Activated T-cell treated with anti-CD3 and anti-CD28 coated beads, Interleukin-2, amount 50 U/mL, for 24 hours (primary cell): Measurements from ENCODE around the gene LPCAT3.

Experiments used
- DNase-seq: peaks from one replicate; pipeline ENCODE4 v3.0.0-alpha.2; 2020
- H3K27ac Mint-ChIP-seq: 2 replicates; pipeline ENCODE4 v1.8.0; 2020; ENCODE audit warnings: mild to moderate bottlenecking, mixed read lengths
- H3K27me3 Mint-ChIP-seq: 2 replicates; pipeline ENCODE4 v1.8.0; 2020; ENCODE audit warnings: mixed read lengths
- H3K36me3 Mint-ChIP-seq: 2 replicates; pipeline ENCODE4 v1.8.0; 2020; ENCODE audit warnings: low read depth, mixed read lengths
- H3K4me1 Mint-ChIP-seq: 2 replicates; pipeline ENCODE4 v1.8.0; 2020; ENCODE audit warnings: low read depth, mixed read lengths
- H3K4me3 Mint-ChIP-seq: 2 replicates; pipeline ENCODE4 v1.8.0; 2020; ENCODE audit warnings: mild to moderate bottlenecking, moderate library complexity, mixed read lengths
- H3K9me3 Mint-ChIP-seq: 2 replicates; pipeline ENCODE4 v1.8.0; 2020; ENCODE audit warnings: mixed read lengths

LPCAT3 gene

DNA sequence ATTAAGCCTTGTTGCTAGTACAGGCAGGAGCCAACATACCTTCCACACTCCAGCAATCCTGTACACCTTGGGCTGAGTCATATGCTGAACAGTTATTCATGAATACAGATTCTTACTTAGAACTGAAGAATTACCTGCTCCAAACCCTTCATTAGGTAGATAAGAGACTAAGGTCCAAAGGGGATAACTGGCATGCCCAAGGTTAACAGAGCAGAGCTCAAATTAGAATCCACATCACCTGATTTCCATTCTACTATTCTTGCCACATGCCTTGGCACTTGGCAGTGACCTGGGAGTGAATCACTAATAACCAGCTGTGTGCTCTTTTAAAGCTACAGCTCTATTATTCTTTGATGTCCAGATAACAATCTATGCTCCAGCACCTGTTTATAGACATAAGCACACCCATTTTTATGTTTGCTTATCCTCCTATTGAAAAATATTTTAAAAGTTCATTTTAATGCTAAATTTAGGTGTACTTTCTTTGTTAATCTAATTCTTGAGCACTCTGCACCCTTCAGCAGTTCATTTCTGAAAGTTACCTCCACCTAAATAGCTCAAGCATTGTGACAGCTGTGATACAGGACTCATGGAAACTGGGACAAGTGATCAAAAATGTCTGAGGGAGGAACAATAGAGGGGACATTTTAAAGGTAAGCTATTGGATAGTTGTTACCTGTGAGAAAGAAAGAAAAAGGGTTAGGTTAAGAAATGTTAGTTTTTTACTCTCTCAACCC is 19.4 kb downstream of the LPCAT3 start:
- Mint-ChIP-seq H3K9me3 (no peaks in the 10 kb centered on the region), H3K27me3 (no peaks in the 10 kb centered on the region), H3K36me3 (peaks cover 74% of the 10 kb centered on the region), H3K4me1 (peaks cover 2% of the 10 kb centered on the region), H3K4me3 (no peak overlapping the region), H3K27ac (no peak overlapping the region)
- no peak for DNase-seq

GRCh38 chr12:6996040-6996441 is 22.2 kb downstream of the LPCAT3 start:
- peaks cover 79% of the 10 kb centered on the region for H3K36me3 Mint-ChIP-seq
- H3K4me3 Mint-ChIP-seq, result no peak overlapping the region
- peaks cover 2% of the 10 kb centered on the region for H3K4me1 Mint-ChIP-seq
- no peaks in the 10 kb centered on the region for H3K27me3 Mint-ChIP-seq
- DNase-seq, result no peak
- H3K27ac Mint-ChIP-seq, result no peak overlapping the region
- H3K9me3 Mint-ChIP-seq, result no peaks in the 10 kb centered on the region

DNA sequence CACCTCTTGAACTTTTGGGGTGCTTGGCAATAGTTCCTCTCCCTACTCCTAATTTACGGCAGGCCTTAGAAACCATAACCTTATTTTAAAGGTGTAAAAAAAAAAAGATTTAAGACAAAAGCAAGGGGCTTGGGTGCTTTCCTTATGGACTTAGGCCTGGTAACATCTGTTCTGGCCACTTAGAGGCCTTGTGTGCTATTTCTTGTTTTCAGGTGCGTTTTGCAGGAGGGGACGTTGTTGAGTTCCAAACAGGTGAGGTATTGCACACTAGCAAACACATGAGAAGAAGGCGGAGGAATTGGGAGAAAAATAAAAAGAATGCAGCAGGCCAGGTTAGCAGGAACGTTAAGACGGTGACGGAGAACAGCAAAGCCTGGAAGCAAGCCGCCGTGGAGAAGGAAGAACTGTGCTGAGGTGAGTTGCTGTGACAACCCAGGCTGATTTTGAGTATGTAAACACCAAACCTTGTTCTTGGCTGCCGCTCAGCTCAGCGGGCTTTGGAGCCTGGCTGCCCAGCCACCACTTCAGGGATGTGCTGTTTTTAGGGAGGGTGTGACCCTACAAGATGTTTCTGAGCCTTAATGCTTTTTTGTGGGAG is 30.2 kb downstream of the LPCAT3 start:
- H3K4me3 Mint-ChIP-seq, result no peak overlapping the region
- H3K27ac Mint-ChIP-seq, result peak overlapping the region; percentile 12
- no peak for DNase-seq
- H3K4me1 Mint-ChIP-seq, result no peaks in the 10 kb centered on the region
- H3K36me3 Mint-ChIP-seq, result peaks cover 77% of the 10 kb centered on the region
- H3K27me3 Mint-ChIP-seq, result no peaks in the 10 kb centered on the region
- H3K9me3 Mint-ChIP-seq, result no peaks in the 10 kb centered on the region

GRCh38 chr12:6982532-6982931 is 35.7 kb downstream of the LPCAT3 start:
- peaks cover 95% of the 10 kb centered on the region for H3K36me3 Mint-ChIP-seq
- no peak overlapping the region for H3K27ac Mint-ChIP-seq
- H3K4me1 Mint-ChIP-seq, result no peaks in the 10 kb centered on the region
- H3K9me3 Mint-ChIP-seq, result no peaks in the 10 kb centered on the region
- no peak overlapping the region for H3K4me3 Mint-ChIP-seq
- no peak for DNase-seq
- no peaks in the 10 kb centered on the region for H3K27me3 Mint-ChIP-seq

DNA sequence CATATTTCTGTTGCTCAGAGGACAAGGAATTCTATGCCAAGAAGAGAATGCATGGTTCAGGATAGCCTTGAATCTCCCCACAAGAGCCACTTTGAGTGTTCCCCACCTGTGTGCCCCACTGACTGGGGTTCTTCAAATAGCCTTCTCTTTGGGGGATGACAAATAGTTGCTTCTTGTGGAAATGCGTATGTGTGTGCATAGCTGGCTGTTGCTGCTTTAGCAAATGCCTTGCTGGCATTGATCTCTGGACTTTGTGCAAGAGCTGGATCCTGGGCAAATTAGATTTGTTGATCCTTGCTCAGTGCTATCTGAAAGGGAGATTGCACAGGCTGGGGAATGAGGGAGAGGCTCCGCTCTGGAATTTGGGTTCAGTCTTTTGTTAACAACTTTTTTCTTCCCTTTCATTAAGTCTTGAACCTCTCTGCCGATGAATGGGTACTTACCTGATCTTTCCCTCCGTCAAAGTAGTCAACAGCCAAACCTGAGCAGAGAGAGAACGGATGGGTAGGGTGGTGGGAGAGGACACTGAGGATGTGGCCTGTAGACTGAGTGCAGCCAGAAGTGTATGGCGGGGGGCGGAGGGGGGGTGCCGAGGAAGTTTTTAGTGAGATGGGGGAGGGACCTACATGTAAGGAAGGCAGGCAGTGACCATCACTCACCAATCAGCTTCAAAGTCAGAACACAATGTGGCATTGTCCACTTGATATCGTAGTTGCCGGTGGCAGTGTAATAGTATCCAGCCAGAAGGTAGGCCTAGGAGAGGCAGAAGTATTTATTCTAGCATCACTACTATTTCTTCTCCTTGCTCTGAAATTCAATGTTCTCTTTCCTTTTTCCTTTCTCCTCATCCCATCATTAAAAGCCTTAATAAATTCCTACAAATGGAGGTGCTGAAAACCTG is 36.9 kb downstream of the LPCAT3 start:
- Mint-ChIP-seq H3K9me3 (no peaks in the 10 kb centered on the region), H3K27ac (peak overlapping the region; percentile 64), H3K4me1 (no peaks in the 10 kb centered on the region), H3K4me3 (no peak overlapping the region), H3K27me3 (no peaks in the 10 kb centered on the region), H3K36me3 (peaks cover 99% of the 10 kb centered on the region)
- DNase-seq, result no peak

DNA sequence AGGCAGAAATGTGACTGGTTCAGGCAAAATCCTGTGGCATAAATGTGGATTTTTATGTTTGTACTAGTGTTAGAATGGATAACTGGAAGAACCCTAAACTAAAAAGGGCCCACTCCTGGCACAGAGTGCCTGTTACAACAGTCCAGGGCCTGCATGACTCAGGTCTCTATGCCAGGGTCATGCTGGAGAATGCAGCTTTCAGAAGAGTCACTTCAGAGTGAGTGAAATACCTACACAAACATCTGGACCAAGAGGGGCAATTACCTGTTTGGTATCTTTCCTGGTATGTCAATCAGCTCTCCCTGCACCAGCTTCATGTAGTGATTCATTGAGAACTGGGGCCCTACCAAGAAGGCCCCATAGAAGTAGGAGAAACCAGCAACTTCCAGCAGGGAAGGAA is 37.5 kb downstream of the LPCAT3 start:
- peaks cover 5% of the 10 kb centered on the region for H3K4me1 Mint-ChIP-seq
- no peak overlapping the region for H3K4me3 Mint-ChIP-seq
- H3K36me3 Mint-ChIP-seq, result peaks cover 99% of the 10 kb centered on the region
- peak overlapping the region; percentile 64 for H3K27ac Mint-ChIP-seq
- H3K9me3 Mint-ChIP-seq, result no peaks in the 10 kb centered on the region
- no peak for DNase-seq
- no peaks in the 10 kb centered on the region for H3K27me3 Mint-ChIP-seq

DNA sequence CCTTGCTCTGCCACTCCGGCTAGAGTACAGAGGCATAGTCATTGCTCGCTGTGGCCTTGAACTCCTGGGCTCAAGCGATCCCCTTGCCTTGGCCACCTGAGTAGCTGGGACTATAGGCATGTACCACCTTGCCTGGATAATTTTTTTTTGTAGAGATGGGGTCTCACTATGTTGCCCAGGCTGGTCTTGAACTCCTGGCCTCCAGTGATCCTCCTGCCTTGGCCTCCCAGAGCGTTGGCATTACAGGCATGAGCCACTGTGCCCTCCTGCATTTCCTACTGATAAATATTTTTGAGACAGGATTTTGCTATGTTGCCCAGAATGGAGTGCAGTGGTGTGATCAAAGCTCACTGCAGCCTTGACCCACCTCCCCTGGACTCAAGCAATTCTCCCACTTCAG is 38.2 kb downstream of the LPCAT3 start:
- Mint-ChIP-seq H3K27me3 (no peaks in the 10 kb centered on the region), H3K36me3 (peaks cover 100% of the 10 kb centered on the region), H3K4me3 (no peak overlapping the region), H3K27ac (peak overlapping the region; percentile 37), H3K4me1 (peaks cover 11% of the 10 kb centered on the region), H3K9me3 (no peaks in the 10 kb centered on the region)
- DNase-seq, result no peak

GRCh38 chr12:6979453-6979852 is 38.8 kb downstream of the LPCAT3 start:
- peak overlapping the region; percentile 80 for H3K27ac Mint-ChIP-seq

DNA sequence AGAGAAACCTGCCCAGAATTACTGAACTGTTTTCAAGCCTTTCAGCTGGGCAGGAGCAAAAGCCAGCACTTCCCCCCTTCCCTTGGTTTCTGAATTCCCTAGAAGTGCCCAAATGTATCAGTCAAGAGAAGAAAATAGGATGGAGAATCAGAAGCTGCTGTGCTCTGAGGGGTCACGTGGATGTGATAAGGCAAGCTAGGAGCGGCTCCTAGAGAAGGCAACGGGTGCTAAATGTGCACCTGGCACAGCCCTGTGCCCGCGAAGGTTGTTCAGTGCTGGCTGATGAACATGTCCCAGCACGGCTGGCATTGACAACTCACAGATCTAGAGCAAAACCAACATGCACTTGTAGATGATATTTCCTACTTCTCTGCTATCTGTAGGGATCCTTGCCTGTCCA is 39.3 kb downstream of the LPCAT3 start:
- Mint-ChIP-seq H3K9me3 (no peaks in the 10 kb centered on the region), H3K27me3 (no peaks in the 10 kb centered on the region), H3K36me3 (peaks cover 100% of the 10 kb centered on the region)

More at GRCh38 chr12:6979453-6979852, 38.8 kb downstream of the LPCAT3 start:
- H3K4me1 Mint-ChIP-seq, result peaks cover 15% of the 10 kb centered on the region
- no peak overlapping the region for H3K4me3 Mint-ChIP-seq
- no peaks in the 10 kb centered on the region for H3K27me3 Mint-ChIP-seq
- no peaks in the 10 kb centered on the region for H3K9me3 Mint-ChIP-seq
- H3K36me3 Mint-ChIP-seq, result peaks cover 100% of the 10 kb centered on the region
- DNase-seq, result no peak

DNA sequence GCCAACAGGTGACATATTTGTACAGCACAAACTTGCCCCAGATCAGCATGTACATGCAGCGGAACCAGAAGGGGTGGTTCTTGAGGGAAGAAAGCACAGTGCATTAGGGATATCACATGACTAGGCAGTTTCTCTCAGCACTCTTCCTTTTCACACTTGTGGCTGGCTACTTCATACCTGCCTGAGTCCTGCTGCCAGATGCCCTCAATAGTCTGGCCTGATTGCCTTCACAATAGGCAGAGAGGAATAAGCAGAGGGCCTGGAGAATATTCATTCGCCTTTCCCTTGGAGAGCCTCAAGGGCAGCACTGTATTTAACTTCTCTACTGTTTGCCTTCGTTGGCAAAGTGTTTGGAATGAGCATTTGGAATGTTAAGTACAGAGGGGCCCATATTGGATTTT is 39.7 kb downstream of the LPCAT3 start:
- Mint-ChIP-seq H3K27ac (peak overlapping the region; percentile 80), H3K9me3 (no peaks in the 10 kb centered on the region), H3K36me3 (peaks cover 100% of the 10 kb centered on the region), H3K4me3 (no peak overlapping the region), H3K27me3 (no peaks in the 10 kb centered on the region), H3K4me1 (peaks cover 24% of the 10 kb centered on the region)
- no peak for DNase-seq

More for the DNA sequence above, 39.3 kb downstream of the LPCAT3 start:
- DNase-seq, result no peak
- Mint-ChIP-seq H3K4me1 (peaks cover 20% of the 10 kb centered on the region), H3K27ac (peak overlapping the region; percentile 80), H3K4me3 (no peak overlapping the region)

- H3K9me3 Mint-ChIP-seq, result no peaks in the 10 kb centered on the region
- peak overlapping the region; percentile 80 for H3K27ac Mint-ChIP-seq
- peaks cover 27% of the 10 kb centered on the region for H3K4me1 Mint-ChIP-seq
- no peak overlapping the region for H3K4me3 Mint-ChIP-seq
- peaks cover 100% of the 10 kb centered on the region for H3K36me3 Mint-ChIP-seq
- no peaks in the 10 kb centered on the region for H3K27me3 Mint-ChIP-seq
- DNase-seq, result no peak
Observed at GRCh38 chr12:6978188-6978587, 40.1 kb downstream of the LPCAT3 start.

DNA sequence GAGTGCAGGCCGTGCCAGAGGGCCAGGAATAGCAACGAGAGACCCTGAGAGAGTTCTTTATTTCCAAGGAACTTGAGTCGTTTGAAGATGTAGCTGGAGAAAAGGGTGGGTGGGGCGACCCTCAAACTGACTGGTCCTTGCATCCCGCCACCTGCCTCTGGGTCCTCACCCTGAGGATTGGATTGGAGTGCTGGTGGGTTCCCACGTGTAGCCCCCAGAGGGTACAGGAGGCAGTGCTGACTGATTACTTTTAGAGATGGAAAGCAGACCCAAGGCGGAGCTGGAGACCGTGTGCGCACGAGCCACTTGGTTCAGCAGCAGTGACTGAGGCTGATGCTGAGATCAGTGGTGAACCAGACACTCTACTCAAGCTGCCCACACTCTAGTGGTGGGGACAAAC is 40.6 kb downstream of the LPCAT3 start:
- DNase-seq, result no peak
- Mint-ChIP-seq H3K36me3 (peaks cover 100% of the 10 kb centered on the region), H3K4me1 (peaks cover 31% of the 10 kb centered on the region), H3K9me3 (no peaks in the 10 kb centered on the region), H3K27ac (peak overlapping the region; percentile 80), H3K4me3 (no peak overlapping the region), H3K27me3 (no peaks in the 10 kb centered on the region)

DNA sequence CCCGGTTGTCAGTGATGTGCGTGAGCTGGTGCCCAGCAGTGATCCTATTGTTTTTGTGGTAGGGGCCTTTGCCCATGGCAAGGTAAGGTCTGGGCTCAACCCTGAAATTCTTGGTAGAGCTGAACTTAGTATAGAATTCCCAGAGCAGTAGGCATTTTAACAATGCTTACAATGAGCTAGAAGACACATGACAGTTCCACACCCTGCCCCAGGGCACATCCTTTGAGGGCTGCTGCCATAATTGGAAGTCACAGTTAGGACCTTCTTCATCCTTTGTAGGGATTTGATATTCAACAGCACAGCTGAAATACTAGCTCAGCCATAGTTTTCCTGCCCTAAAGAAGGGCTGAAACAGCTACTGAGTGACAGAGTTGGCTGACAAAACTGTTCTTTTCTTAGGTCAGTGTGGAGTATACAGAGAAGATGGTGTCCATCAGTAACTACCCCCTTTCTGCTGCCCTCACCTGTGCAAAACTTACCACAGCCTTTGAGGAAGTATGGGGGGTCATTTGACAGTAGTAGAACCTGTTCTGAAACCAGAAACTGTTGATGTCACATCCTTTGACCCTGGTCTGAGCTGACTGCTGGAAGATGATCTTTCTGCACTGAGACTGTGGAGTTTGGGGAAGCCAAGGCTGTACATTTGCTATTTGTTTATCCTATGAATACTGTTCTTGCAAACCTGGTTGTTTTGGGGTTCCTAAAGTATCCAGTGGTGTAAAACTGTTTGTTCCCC is 42.8 kb downstream of the LPCAT3 start:
- H3K9me3 Mint-ChIP-seq, result no peaks in the 10 kb centered on the region
- peak overlapping the region; percentile 100 for H3K27ac Mint-ChIP-seq
- H3K36me3 Mint-ChIP-seq, result peaks cover 99% of the 10 kb centered on the region
- no peaks in the 10 kb centered on the region for H3K27me3 Mint-ChIP-seq
- H3K4me1 Mint-ChIP-seq, result peaks cover 42% of the 10 kb centered on the region
- no peak overlapping the region for H3K4me3 Mint-ChIP-seq
- DNase-seq, result no peak

- Mint-ChIP-seq H3K9me3 (no peaks in the 10 kb centered on the region), H3K27me3 (no peaks in the 10 kb centered on the region), H3K4me3 (peak overlapping the region; percentile 100), H3K4me1 (peaks cover 44% of the 10 kb centered on the region), H3K36me3 (peaks cover 99% of the 10 kb centered on the region), H3K27ac (peak overlapping the region; percentile 100)
- no peak for DNase-seq
Observed at GRCh38 chr12:6974180-6974579, 44.1 kb downstream of the LPCAT3 start.
